ENCODE data around the gene SLC2A10.

The SLC2A10 gene

DNA sequence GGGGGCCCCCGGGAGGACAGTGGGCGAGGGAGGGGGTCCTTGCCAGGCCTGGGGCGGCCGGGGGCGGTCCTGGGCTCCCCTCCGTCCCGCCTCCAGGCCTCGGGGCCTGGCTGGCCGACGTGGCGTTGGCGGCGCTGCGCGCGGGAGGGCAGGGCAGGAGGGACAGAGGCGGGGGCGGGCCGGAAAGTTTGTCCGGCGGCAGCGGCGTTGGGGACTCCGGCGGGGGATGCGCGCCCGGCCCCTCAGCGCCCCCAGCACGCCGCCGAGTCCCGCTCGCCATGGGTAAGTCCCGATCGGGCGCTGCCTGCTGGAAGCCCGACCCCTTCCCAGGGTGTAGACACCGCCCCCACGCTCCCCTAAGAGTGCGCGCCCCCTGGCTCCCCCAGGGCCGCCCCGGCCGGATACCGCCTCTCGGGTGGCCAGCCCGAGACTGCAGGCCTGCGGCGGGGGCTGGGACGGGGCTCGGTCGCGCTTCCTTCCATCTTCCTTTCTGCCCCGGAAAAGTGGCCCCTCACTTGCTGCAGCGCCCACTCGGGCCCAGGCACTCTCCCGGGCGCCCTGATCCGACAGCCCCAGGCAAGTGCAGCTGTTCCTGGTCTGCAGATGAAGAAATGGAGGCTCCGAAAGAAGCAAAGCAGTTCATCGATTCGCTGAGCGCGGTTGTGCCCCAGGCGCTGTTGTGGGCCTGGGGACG lies at the start of gene SLC2A10:
Gene SLC2A10 (plus strand): TSS at position 191 of the 694 bp plus-strand sequence. CDS start 88 bp downstream, at position 279.
- ChIA-PET CTCF (no interaction called here), POLR2A (no interaction called here)
- H3K4me3 ChIP-seq (ENCODE audit: low read depth, low read length) = peak within 1 kb of the TSS; percentile 52
- TF ChIP-seq KLF8 (tag by site-specific recombination; IDR thresholded peaks at IDR 0.05) (no peak), ZIC2 (tag by site-specific recombination; IDR thresholded peaks at IDR 0.05) (peak; percentile 30; the same call in 1 of the 2 replicates), ZNF654 (tag by site-specific recombination; IDR thresholded peaks at IDR 0.05; ENCODE audit: low read depth) (no peak), KLF9 (tag by site-specific recombination; IDR thresholded peaks at IDR 0.05; ENCODE audit: low read depth) (no peak), ZFHX2 (tag by site-specific recombination; conservative IDR thresholded peaks at IDR 0.05) (peak; percentile 76), ZNF174 (tag by site-specific recombination; IDR thresholded peaks at IDR 0.05) (no peak), GLIS2 (tag by site-specific recombination; IDR thresholded peaks at IDR 0.05) (peak; percentile 38; the same call in 1 of the 2 replicates), ZNF114 (tag by site-specific recombination; IDR thresholded peaks at IDR 0.05) (no peak), ZBTB20 (tag by site-specific recombination; IDR thresholded peaks at IDR 0.05) (0 out of 2 replicates have a peak, but pooled peaks have one; percentile 6), ZNF16 (tag by site-specific recombination; IDR thresholded peaks at IDR 0.05; ENCODE audit: low read depth) (no peak)
- TF ChIP-seq, protein P1, sequence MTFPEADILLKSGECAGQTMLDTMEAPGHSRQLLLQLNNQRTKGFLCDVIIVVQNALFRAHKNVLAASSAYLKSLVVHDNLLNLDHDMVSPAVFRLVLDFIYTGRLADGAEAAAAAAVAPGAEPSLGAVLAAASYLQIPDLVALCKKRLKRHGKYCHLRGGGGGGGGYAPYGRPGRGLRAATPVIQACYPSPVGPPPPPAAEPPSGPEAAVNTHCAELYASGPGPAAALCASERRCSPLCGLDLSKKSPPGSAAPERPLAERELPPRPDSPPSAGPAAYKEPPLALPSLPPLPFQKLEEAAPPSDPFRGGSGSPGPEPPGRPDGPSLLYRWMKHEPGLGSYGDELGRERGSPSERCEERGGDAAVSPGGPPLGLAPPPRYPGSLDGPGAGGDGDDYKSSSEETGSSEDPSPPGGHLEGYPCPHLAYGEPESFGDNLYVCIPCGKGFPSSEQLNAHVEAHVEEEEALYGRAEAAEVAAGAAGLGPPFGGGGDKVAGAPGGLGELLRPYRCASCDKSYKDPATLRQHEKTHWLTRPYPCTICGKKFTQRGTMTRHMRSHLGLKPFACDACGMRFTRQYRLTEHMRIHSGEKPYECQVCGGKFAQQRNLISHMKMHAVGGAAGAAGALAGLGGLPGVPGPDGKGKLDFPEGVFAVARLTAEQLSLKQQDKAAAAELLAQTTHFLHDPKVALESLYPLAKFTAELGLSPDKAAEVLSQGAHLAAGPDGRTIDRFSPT (tag by site-specific recombination; IDR thresholded peaks at IDR 0.05) = no peak
- TF ChIP-seq, protein P2, sequence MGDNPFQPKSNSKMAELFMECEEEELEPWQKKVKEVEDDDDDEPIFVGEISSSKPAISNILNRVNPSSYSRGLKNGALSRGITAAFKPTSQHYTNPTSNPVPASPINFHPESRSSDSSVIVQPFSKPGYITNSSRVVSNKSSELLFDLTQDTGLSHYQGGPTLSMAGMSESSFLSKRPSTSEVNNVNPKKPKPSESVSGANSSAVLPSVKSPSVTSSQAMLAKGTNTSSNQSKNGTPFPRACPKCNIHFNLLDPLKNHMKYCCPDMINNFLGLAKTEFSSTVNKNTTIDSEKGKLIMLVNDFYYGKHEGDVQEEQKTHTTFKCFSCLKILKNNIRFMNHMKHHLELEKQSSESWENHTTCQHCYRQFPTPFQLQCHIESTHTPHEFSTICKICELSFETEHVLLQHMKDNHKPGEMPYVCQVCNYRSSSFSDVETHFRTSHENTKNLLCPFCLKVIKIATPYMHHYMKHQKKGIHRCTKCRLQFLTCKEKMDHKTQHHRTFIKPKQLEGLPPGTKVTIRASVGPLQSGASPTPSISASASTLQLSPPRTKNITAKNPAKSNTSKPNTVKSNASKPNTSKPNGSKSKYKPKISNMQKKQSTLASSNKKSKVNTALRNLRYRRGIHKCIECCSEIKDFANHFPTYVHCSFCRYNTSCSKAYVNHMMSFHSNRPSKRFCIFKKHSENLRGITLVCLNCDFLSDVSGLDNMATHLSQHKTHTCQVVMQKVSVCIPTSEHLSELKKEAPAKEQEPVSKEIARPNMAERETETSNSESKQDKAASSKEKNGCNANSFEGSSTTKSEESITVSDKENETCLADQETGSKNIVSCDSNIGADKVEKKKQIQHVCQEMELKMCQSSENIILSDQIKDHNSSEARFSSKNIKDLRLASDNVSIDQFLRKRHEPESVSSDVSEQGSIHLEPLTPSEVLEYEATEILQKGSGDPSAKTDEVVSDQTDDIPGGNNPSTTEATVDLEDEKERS (tag by site-specific recombination; IDR thresholded peaks at IDR 0.05) = no peak
- TF ChIP-seq, protein P3, sequence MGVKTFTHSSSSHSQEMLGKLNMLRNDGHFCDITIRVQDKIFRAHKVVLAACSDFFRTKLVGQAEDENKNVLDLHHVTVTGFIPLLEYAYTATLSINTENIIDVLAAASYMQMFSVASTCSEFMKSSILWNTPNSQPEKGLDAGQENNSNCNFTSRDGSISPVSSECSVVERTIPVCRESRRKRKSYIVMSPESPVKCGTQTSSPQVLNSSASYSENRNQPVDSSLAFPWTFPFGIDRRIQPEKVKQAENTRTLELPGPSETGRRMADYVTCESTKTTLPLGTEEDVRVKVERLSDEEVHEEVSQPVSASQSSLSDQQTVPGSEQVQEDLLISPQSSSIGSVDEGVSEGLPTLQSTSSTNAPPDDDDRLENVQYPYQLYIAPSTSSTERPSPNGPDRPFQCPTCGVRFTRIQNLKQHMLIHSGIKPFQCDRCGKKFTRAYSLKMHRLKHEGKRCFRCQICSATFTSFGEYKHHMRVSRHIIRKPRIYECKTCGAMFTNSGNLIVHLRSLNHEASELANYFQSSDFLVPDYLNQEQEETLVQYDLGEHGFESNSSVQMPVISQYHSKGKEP (tag by site-specific recombination; IDR thresholded peaks at IDR 0.05) = no peak
- TF ChIP-seq, protein P4, sequence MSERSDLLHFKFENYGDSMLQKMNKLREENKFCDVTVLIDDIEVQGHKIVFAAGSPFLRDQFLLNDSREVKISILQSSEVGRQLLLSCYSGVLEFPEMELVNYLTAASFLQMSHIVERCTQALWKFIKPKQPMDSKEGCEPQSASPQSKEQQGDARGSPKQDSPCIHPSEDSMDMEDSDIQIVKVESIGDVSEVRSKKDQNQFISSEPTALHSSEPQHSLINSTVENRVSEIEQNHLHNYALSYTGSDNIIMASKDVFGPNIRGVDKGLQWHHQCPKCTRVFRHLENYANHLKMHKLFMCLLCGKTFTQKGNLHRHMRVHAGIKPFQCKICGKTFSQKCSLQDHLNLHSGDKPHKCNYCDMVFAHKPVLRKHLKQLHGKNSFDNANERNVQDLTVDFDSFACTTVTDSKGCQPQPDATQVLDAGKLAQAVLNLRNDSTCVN (tag by site-specific recombination; optimal IDR thresholded peaks at IDR 0.05) = peak; percentile 60
- TF ChIP-seq, protein P5, sequence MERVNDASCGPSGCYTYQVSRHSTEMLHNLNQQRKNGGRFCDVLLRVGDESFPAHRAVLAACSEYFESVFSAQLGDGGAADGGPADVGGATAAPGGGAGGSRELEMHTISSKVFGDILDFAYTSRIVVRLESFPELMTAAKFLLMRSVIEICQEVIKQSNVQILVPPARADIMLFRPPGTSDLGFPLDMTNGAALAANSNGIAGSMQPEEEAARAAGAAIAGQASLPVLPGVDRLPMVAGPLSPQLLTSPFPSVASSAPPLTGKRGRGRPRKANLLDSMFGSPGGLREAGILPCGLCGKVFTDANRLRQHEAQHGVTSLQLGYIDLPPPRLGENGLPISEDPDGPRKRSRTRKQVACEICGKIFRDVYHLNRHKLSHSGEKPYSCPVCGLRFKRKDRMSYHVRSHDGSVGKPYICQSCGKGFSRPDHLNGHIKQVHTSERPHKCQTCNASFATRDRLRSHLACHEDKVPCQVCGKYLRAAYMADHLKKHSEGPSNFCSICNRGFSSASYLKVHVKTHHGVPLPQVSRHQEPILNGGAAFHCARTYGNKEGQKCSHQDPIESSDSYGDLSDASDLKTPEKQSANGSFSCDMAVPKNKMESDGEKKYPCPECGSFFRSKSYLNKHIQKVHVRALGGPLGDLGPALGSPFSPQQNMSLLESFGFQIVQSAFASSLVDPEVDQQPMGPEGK (tag by site-specific recombination; IDR thresholded peaks at IDR 0.05) = peak; percentile 24; the same call in 1 of the 2 replicates
- TF ChIP-seq, protein P6, sequence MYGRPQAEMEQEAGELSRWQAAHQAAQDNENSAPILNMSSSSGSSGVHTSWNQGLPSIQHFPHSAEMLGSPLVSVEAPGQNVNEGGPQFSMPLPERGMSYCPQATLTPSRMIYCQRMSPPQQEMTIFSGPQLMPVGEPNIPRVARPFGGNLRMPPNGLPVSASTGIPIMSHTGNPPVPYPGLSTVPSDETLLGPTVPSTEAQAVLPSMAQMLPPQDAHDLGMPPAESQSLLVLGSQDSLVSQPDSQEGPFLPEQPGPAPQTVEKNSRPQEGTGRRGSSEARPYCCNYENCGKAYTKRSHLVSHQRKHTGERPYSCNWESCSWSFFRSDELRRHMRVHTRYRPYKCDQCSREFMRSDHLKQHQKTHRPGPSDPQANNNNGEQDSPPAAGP (tag by site-specific recombination; IDR thresholded peaks at IDR 0.05) = no peak
- TF ChIP-seq, protein P7, sequence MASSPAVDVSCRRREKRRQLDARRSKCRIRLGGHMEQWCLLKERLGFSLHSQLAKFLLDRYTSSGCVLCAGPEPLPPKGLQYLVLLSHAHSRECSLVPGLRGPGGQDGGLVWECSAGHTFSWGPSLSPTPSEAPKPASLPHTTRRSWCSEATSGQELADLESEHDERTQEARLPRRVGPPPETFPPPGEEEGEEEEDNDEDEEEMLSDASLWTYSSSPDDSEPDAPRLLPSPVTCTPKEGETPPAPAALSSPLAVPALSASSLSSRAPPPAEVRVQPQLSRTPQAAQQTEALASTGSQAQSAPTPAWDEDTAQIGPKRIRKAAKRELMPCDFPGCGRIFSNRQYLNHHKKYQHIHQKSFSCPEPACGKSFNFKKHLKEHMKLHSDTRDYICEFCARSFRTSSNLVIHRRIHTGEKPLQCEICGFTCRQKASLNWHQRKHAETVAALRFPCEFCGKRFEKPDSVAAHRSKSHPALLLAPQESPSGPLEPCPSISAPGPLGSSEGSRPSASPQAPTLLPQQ (tag by site-specific recombination; IDR thresholded peaks at IDR 0.05) = no peak
- TF ChIP-seq, protein P8, sequence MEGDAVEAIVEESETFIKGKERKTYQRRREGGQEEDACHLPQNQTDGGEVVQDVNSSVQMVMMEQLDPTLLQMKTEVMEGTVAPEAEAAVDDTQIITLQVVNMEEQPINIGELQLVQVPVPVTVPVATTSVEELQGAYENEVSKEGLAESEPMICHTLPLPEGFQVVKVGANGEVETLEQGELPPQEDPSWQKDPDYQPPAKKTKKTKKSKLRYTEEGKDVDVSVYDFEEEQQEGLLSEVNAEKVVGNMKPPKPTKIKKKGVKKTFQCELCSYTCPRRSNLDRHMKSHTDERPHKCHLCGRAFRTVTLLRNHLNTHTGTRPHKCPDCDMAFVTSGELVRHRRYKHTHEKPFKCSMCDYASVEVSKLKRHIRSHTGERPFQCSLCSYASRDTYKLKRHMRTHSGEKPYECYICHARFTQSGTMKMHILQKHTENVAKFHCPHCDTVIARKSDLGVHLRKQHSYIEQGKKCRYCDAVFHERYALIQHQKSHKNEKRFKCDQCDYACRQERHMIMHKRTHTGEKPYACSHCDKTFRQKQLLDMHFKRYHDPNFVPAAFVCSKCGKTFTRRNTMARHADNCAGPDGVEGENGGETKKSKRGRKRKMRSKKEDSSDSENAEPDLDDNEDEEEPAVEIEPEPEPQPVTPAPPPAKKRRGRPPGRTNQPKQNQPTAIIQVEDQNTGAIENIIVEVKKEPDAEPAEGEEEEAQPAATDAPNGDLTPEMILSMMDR (tag by site-specific recombination; IDR thresholded peaks at IDR 0.05) = 0 out of 2 replicates have a peak, but pooled peaks have one; percentile 16

More for the DNA sequence above, at the start of gene SLC2A10:
- no peaks in the 10 kb centered on the region for H3K36me3 ChIP-seq (ENCODE audit: control insufficient read depth in 2 of 2, insufficient read depth in 1 of 2, low read length in 2 of 2)
- peak within 1 kb of the TSS; percentile 36; the same call in 1 of the 2 replicates for H3K27ac ChIP-seq (ENCODE audit: extremely low read depth, low read depth, low read length)
- H3K4me1 ChIP-seq (ENCODE audit: control insufficient read depth, insufficient read depth, low read length) = no peaks in the 10 kb centered on the region
- H3K9me3 ChIP-seq (ENCODE audit: control insufficient read depth, insufficient read depth, low read depth, low read length) = no peaks in the 10 kb centered on the region
